HEK293 (cell line): Measurements from ENCODE around the gene KRT16.

Source experiments
- CTCF ChIA-PET: fragments of 350-600 bp; formaldehyde crosslinking; extraction: SDS; loops from one replicate; lab custom pipeline; 2021; ENCODE audit warnings: antibody characterized with exemption; lab: Yijun Ruan, JAX
- POLR2A ChIA-PET: fragments of 300-600 bp; formaldehyde crosslinking; extraction: SDS; loops from one replicate; lab custom pipeline; 2020; ENCODE audit warnings: antibody characterized with exemption, inconsistent platforms; lab: Yijun Ruan, JAX
- H3K27ac ChIP-seq: fragments of 200-500 bp; sonication (Bioruptor generic); 2 replicates; pipeline ENCODE4 v1.5.1; 2014; ENCODE audit warnings: low read depth, low read length, control low read depth, inconsistent platforms; ENCODE audit errors: extremely low read depth
- H3K36me3 ChIP-seq, 2 experiments: fragments of 200-500 bp in 1 of 2; sonication (Bioruptor generic) in 1 of 2; 1 replicate in 1 of 2; 2 replicates in 1 of 2; pipeline ENCODE4 v1.5.1; 2014 to 2017; ENCODE audit warnings: inconsistent platforms in 2 of 2, low read length in 2 of 2; ENCODE audit not compliant: control insufficient read depth in 2 of 2, insufficient read depth in 1 of 2
- H3K4me1 ChIP-seq: fragments of 200-500 bp; sonication (Bioruptor generic); 2 replicates; pipeline ENCODE4 v1.5.1; 2014; ENCODE audit warnings: mild to moderate bottlenecking, low read length, inconsistent platforms; ENCODE audit not compliant: control insufficient read depth, insufficient read depth
- H3K4me3 ChIP-seq: 2 replicates; pipeline ENCODE4 v1.5.1; 2011; ENCODE audit warnings: low read depth, mild to moderate bottlenecking, control low read depth, low read length, moderate library complexity
- H3K9me3 ChIP-seq: fragments of 200-500 bp; sonication (Bioruptor generic); 2 replicates; pipeline ENCODE4 v1.5.1; 2014; ENCODE audit warnings: low read depth, low read length, inconsistent platforms; ENCODE audit not compliant: control insufficient read depth, insufficient read depth
- ELK4 ChIP-seq: IDR thresholded peaks from 2 replicates; pipeline ENCODE4 v1.6.1; 2011; ENCODE audit warnings: mild to moderate bottlenecking, low read depth, low read length, borderline replicate concordance
- KLF1 ChIP-seq: fragments of 450-650 bp; formaldehyde crosslinking; IDR thresholded peaks from 2 replicates; pipeline ENCODE4 v1.5.1; 2016; ENCODE audit warnings: missing biosample characterization, missing genetic modification characterization
- PRDM2 ChIP-seq: fragments of 450-650 bp; formaldehyde crosslinking; IDR thresholded peaks from 2 replicates; pipeline ENCODE4 v1.5.1; 2016; ENCODE audit warnings: missing biosample characterization, missing genetic modification characterization, borderline replicate concordance
- REST ChIP-seq: fragments of 450-650 bp; formaldehyde crosslinking; IDR thresholded peaks from 2 replicates; pipeline ENCODE4 v1.5.1; 2016; ENCODE audit warnings: missing biosample characterization, missing genetic modification characterization
- ZBTB48 ChIP-seq: fragments of 450-650 bp; formaldehyde crosslinking; IDR thresholded peaks from 2 replicates; pipeline ENCODE4 v1.5.1; 2016; ENCODE audit warnings: missing biosample characterization, missing genetic modification characterization
- ZBTB7A ChIP-seq: fragments of 450-650 bp; formaldehyde crosslinking; IDR thresholded peaks from 2 replicates; pipeline ENCODE4 v1.5.1; 2016; ENCODE audit warnings: low read depth, missing biosample characterization, missing genetic modification characterization
- ZNF112 ChIP-seq: fragments of 450-650 bp; formaldehyde crosslinking; IDR thresholded peaks from 2 replicates; pipeline ENCODE4 v1.5.0; 2017; ENCODE audit warnings: missing biosample characterization, missing genetic modification characterization
- ZNF114 ChIP-seq: fragments of 450-650 bp; formaldehyde crosslinking; IDR thresholded peaks from 2 replicates; pipeline ENCODE4 v1.5.0; 2017; ENCODE audit warnings: missing biosample characterization, missing genetic modification characterization
- ZNF157 ChIP-seq: fragments of 450-650 bp; formaldehyde crosslinking; IDR thresholded peaks from 2 replicates; pipeline ENCODE4 v1.5.1; 2016; ENCODE audit warnings: missing biosample characterization, missing genetic modification characterization
- ZNF169 ChIP-seq: fragments of 450-650 bp; formaldehyde crosslinking; IDR thresholded peaks from 2 replicates; pipeline ENCODE4 v1.5.1; 2016; ENCODE audit warnings: missing biosample characterization, missing genetic modification characterization
- ZNF311 ChIP-seq: fragments of 450-650 bp; formaldehyde crosslinking; IDR thresholded peaks from 2 replicates; pipeline ENCODE4 v1.5.1; 2017; ENCODE audit warnings: missing biosample characterization, missing genetic modification characterization, borderline replicate concordance
- ZNF398 ChIP-seq: fragments of 450-650 bp; formaldehyde crosslinking; IDR thresholded peaks from 2 replicates; pipeline ENCODE4 v1.5.1; 2017; ENCODE audit warnings: missing biosample characterization, missing genetic modification characterization
- ZNF433 ChIP-seq: fragments of 450-650 bp; formaldehyde crosslinking; IDR thresholded peaks from 2 replicates; pipeline ENCODE4 v1.5.1; 2016; ENCODE audit warnings: missing biosample characterization, missing genetic modification characterization, low read depth
- ZNF544 ChIP-seq: fragments of 450-650 bp; formaldehyde crosslinking; IDR thresholded peaks from 2 replicates; pipeline ENCODE4 v1.5.0; 2017; ENCODE audit warnings: missing biosample characterization, missing genetic modification characterization
- ZNF645 ChIP-seq: fragments of 450-650 bp; formaldehyde crosslinking; IDR thresholded peaks from 2 replicates; pipeline ENCODE4; 2016; ENCODE audit warnings: missing biosample characterization, missing genetic modification characterization
- ZSCAN4 ChIP-seq: fragments of 450-650 bp; formaldehyde crosslinking; IDR thresholded peaks from 2 replicates; pipeline ENCODE4 v1.5.1; 2017; ENCODE audit warnings: missing biosample characterization, missing genetic modification characterization
- TF ChIP-seq, protein P1 (sequence below): fragments of 450-650 bp; formaldehyde crosslinking; IDR thresholded peaks from 2 replicates; pipeline ENCODE4 v1.5.0; 2017; ENCODE audit warnings: missing biosample characterization, missing genetic modification characterization, borderline replicate concordance

KRT16 gene

DNA sequence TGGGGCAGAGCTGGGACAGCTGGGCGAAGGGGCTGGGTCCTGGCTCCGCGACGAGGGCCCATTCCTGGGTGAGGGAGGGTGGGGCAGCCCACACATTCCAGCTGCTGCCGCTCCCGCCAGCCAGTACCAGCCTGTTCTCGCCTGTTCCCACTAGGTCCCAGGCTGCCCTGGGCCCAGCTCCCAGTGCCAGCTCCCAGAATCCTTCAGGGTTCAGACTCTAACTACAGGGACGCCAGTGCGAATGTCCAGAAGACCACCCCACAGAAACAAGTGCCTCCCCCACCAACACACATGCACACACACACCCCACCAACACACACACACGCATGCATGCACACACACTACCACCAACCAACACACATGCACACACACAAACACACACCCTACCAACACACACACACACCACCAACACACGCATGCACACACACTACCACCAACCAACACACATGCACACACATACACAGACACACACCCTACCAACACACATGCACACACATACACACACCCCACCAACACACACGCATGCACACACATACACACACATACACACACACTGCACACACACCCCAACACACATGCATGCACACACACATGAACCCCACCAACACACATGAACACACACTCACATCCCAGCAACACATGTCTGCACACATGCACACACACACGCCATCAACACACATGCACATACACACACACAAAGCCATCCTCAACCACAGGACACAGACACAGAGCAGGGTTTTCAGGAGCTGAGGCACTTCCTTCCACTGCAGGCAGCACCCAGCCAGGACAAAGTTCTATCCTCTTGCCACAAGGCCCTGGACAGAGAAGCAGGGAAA, 39.3 kb upstream of the KRT16 start:
- Histone ChIP-seq H3K9me3 (no peaks in the 10 kb centered on the region), H3K36me3 (no peaks in the 10 kb centered on the region), H3K4me3 (no peak overlapping the region), H3K27ac (no peak overlapping the region), H3K4me1 (no peaks in the 10 kb centered on the region; the same call in 1 of the 2 replicates)
- CTCF ChIA-PET, result interaction anchor here (0.5 to 15.7 kb wide), 5 partner anchors 13 to 1235 kb away, joined by 3 to 567 read pairs (median 3); no protein-coding TSS in a partner anchor
- POLR2A ChIA-PET, result interaction anchor here (0.6 kb wide), 1 partner anchor 110 kb away, joined by 3 read pairs; no protein-coding TSS in a partner anchor
- TF ChIP-seq ZNF157 (tag by site-specific recombination) (0 out of 2 replicates have a peak, but pooled peaks have one; percentile 28), ZNF398 (peak; percentile 33; the same call in 1 of the 2 replicates), ZNF645 (peak; percentile 27; the same call in 1 of the 2 replicates), ZNF544 (peak; percentile 63), ZNF114 (peak; percentile 94; the same call in 1 of the 2 replicates), ZSCAN4 (tag by site-specific recombination) (peak; percentile 100), ZNF311 (peak; percentile 98), ZNF112 (tag by site-specific recombination) (peak; percentile 56; the same call in 1 of the 2 replicates), ZBTB7A (tag by site-specific recombination) (peak; percentile 78; the same call in 1 of the 2 replicates), REST (tag by site-specific recombination) (no peak), ZNF169 (tag by site-specific recombination) (0 out of 2 replicates have a peak, but pooled peaks have one; percentile 81), ELK4 (no peak), KLF1 (peak; percentile 57), ZNF433 (tag by site-specific recombination) (no peak), PRDM2 (0 out of 2 replicates have a peak, but pooled peaks have one; percentile 44), ZBTB48 (tag by site-specific recombination) (peak; percentile 34; the same call in 1 of the 2 replicates)
- TF ChIP-seq, protein P1, sequence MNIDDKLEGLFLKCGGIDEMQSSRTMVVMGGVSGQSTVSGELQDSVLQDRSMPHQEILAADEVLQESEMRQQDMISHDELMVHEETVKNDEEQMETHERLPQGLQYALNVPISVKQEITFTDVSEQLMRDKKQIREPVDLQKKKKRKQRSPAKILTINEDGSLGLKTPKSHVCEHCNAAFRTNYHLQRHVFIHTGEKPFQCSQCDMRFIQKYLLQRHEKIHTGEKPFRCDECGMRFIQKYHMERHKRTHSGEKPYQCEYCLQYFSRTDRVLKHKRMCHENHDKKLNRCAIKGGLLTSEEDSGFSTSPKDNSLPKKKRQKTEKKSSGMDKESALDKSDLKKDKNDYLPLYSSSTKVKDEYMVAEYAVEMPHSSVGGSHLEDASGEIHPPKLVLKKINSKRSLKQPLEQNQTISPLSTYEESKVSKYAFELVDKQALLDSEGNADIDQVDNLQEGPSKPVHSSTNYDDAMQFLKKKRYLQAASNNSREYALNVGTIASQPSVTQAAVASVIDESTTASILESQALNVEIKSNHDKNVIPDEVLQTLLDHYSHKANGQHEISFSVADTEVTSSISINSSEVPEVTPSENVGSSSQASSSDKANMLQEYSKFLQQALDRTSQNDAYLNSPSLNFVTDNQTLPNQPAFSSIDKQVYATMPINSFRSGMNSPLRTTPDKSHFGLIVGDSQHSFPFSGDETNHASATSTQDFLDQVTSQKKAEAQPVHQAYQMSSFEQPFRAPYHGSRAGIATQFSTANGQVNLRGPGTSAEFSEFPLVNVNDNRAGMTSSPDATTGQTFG (tag by site-specific recombination), result peak; percentile 93; the same call in 1 of the 2 replicates
